Measurements from ENCODE around the gene OPHN1. TPM values are rescaled to one million over a fixed set of nuclear protein-coding genes. Genes with fewer than 3 reads are reported as not detected.

OPHN1 gene
- total RNA-seq, 1 experiment from 2014 or later, result 4.4 TPM

DNA sequence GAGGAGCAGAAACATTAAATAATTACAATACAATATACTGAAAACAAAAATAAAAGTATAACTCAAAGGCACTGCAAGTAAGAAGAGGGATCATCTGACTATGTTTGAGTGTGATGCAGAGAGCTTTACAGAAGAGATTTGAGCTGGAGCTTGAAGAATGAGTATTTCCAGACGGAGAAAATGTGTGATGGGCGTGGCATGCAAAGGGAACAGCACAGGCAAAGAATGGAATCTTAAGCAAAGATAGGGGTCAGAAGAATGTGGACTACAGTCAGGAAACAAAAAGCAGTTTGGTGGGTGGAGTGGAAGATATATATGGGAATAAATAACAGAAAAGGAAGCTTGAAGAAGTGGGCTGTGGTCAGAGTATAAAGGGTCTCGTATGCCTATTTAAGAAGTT is 45.5 kb downstream of the OPHN1 start:
- POLR2A ChIA-PET, result no interaction called here
- no peaks in the 10 kb centered on the region for H3K9me3 Mint-ChIP-seq

DNA sequence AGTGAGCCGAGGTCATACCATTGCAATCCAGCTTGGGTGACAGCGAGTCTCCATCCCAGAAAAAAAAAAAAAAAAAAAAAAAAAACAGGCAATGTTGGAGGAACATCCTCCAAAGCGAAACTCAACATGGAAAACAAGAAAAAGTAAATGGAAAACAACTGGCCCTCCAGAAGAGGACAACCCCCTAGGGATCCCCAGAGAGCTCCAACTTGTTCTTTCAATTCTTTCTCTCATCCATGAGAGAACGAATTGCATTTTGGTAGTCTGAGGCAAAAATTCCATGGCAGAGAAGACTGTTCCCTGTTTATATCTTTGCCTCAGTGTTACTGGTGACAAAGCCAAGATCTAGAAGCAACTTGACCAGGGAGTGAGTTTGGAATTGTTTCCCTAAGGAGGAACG is 49.8 kb downstream of the OPHN1 start:
- Mint-ChIP-seq H3K36me3 (no peaks in the 10 kb centered on the region), H3K4me1 (no peaks in the 10 kb centered on the region), H3K27ac (no peak overlapping the region), H3K27me3 (ENCODE audit: low read depth) (no peaks in the 10 kb centered on the region), H3K4me3 (no peak overlapping the region), H3K9me3 (peaks cover 5% of the 10 kb centered on the region; the same call in 1 of the 2 replicates)
- CTCF ChIA-PET, result no interaction called here
- ATAC-seq (no peak), DNase-seq (ENCODE audit: low spot score) (no peak)
- POLR2A ChIA-PET, result no interaction called here
- no peak for TF ChIP-seq GABPB1 (CRISPR knock-in tag; IDR thresholded peaks at IDR 0.05)
- TF ChIP-seq NFE2L1 (CRISPR knock-in tag; IDR thresholded peaks at IDR 0.05), result no peak
- TF ChIP-seq, protein P1, sequence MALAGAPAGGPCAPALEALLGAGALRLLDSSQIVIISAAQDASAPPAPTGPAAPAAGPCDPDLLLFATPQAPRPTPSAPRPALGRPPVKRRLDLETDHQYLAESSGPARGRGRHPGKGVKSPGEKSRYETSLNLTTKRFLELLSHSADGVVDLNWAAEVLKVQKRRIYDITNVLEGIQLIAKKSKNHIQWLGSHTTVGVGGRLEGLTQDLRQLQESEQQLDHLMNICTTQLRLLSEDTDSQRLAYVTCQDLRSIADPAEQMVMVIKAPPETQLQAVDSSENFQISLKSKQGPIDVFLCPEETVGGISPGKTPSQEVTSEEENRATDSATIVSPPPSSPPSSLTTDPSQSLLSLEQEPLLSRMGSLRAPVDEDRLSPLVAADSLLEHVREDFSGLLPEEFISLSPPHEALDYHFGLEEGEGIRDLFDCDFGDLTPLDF (CRISPR knock-in tag; IDR thresholded peaks at IDR 0.05), result no peak
- no peak for TF ChIP-seq FOXP1 (CRISPR knock-in tag; IDR thresholded peaks at IDR 0.05; ENCODE audit: borderline replicate concordance)
- no peak for TF ChIP-seq ZBTB21 (CRISPR knock-in tag; IDR thresholded peaks at IDR 0.05; ENCODE audit: borderline replicate concordance)
- TF ChIP-seq, protein P2, sequence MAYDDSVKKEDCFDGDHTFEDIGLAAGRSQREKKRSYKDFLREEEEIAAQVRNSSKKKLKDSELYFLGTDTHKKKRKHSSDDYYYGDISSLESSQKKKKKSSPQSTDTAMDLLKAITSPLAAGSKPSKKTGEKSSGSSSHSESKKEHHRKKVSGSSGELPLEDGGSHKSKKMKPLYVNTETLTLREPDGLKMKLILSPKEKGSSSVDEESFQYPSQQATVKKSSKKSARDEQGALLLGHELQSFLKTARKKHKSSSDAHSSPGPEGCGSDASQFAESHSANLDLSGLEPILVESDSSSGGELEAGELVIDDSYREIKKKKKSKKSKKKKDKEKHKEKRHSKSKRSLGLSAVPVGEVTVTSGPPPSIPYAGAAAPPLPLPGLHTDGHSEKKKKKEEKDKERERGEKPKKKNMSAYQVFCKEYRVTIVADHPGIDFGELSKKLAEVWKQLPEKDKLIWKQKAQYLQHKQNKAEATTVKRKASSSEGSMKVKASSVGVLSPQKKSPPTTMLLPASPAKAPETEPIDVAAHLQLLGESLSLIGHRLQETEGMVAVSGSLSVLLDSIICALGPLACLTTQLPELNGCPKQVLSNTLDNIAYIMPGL (CRISPR knock-in tag; IDR thresholded peaks at IDR 0.05), result no peak
- TF ChIP-seq, protein P3, sequence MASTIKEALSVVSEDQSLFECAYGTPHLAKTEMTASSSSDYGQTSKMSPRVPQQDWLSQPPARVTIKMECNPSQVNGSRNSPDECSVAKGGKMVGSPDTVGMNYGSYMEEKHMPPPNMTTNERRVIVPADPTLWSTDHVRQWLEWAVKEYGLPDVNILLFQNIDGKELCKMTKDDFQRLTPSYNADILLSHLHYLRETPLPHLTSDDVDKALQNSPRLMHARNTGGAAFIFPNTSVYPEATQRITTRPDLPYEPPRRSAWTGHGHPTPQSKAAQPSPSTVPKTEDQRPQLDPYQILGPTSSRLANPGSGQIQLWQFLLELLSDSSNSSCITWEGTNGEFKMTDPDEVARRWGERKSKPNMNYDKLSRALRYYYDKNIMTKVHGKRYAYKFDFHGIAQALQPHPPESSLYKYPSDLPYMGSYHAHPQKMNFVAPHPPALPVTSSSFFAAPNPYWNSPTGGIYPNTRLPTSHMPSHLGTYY (CRISPR knock-in tag; IDR thresholded peaks at IDR 0.05), result no peak
- no peak for TF ChIP-seq TCF7 (CRISPR knock-in tag; IDR thresholded peaks at IDR 0.05; ENCODE audit: low read depth)
- TF ChIP-seq, protein P4, sequence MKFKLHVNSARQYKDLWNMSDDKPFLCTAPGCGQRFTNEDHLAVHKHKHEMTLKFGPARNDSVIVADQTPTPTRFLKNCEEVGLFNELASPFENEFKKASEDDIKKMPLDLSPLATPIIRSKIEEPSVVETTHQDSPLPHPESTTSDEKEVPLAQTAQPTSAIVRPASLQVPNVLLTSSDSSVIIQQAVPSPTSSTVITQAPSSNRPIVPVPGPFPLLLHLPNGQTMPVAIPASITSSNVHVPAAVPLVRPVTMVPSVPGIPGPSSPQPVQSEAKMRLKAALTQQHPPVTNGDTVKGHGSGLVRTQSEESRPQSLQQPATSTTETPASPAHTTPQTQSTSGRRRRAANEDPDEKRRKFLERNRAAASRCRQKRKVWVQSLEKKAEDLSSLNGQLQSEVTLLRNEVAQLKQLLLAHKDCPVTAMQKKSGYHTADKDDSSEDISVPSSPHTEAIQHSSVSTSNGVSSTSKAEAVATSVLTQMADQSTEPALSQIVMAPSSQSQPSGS (CRISPR knock-in tag; IDR thresholded peaks at IDR 0.05; ENCODE audit: borderline replicate concordance, low read depth), result no peak
- TF ChIP-seq, protein P5, sequence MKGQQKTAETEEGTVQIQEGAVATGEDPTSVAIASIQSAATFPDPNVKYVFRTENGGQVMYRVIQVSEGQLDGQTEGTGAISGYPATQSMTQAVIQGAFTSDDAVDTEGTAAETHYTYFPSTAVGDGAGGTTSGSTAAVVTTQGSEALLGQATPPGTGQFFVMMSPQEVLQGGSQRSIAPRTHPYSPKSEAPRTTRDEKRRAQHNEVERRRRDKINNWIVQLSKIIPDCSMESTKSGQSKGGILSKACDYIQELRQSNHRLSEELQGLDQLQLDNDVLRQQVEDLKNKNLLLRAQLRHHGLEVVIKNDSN (CRISPR knock-in tag; IDR thresholded peaks at IDR 0.05), result no peak
- no peak for TF ChIP-seq ZNF263 (CRISPR knock-in tag; IDR thresholded peaks at IDR 0.05; ENCODE audit: low read depth)
- TF ChIP-seq JUN (CRISPR knock-in tag; IDR thresholded peaks at IDR 0.05), result no peak
- TF ChIP-seq GRHL2 (CRISPR knock-in tag; IDR thresholded peaks at IDR 0.05; ENCODE audit: insufficient replicate concordance, severe bottlenecking), result no peak
- TF ChIP-seq, protein P6, sequence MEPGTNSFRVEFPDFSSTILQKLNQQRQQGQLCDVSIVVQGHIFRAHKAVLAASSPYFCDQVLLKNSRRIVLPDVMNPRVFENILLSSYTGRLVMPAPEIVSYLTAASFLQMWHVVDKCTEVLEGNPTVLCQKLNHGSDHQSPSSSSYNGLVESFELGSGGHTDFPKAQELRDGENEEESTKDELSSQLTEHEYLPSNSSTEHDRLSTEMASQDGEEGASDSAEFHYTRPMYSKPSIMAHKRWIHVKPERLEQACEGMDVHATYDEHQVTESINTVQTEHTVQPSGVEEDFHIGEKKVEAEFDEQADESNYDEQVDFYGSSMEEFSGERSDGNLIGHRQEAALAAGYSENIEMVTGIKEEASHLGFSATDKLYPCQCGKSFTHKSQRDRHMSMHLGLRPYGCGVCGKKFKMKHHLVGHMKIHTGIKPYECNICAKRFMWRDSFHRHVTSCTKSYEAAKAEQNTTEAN (CRISPR knock-in tag; IDR thresholded peaks at IDR 0.05), result no peak

More for the DNA sequence above, 45.5 kb downstream of the OPHN1 start:
- no peaks in the 10 kb centered on the region for H3K36me3 Mint-ChIP-seq
- TF ChIP-seq MYBL2 (CRISPR knock-in tag; IDR thresholded peaks at IDR 0.05) (no peak), SP1 (CRISPR knock-in tag; conservative IDR thresholded peaks at IDR 0.05) (no peak), OVOL2 (CRISPR knock-in tag; IDR thresholded peaks at IDR 0.05; ENCODE audit: borderline replicate concordance) (no peak)
- TF ChIP-seq, protein P7, sequence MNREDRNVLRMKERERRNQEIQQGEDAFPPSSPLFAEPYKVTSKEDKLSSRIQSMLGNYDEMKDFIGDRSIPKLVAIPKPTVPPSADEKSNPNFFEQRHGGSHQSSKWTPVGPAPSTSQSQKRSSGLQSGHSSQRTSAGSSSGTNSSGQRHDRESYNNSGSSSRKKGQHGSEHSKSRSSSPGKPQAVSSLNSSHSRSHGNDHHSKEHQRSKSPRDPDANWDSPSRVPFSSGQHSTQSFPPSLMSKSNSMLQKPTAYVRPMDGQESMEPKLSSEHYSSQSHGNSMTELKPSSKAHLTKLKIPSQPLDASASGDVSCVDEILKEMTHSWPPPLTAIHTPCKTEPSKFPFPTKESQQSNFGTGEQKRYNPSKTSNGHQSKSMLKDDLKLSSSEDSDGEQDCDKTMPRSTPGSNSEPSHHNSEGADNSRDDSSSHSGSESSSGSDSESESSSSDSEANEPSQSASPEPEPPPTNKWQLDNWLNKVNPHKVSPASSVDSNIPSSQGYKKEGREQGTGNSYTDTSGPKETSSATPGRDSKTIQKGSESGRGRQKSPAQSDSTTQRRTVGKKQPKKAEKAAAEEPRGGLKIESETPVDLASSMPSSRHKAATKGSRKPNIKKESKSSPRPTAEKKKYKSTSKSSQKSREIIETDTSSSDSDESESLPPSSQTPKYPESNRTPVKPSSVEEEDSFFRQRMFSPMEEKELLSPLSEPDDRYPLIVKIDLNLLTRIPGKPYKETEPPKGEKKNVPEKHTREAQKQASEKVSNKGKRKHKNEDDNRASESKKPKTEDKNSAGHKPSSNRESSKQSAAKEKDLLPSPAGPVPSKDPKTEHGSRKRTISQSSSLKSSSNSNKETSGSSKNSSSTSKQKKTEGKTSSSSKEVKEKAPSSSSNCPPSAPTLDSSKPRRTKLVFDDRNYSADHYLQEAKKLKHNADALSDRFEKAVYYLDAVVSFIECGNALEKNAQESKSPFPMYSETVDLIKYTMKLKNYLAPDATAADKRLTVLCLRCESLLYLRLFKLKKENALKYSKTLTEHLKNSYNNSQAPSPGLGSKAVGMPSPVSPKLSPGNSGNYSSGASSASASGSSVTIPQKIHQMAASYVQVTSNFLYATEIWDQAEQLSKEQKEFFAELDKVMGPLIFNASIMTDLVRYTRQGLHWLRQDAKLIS (CRISPR knock-in tag; IDR thresholded peaks at IDR 0.05; ENCODE audit: borderline replicate concordance), result no peak
- TF ChIP-seq, protein P8, sequence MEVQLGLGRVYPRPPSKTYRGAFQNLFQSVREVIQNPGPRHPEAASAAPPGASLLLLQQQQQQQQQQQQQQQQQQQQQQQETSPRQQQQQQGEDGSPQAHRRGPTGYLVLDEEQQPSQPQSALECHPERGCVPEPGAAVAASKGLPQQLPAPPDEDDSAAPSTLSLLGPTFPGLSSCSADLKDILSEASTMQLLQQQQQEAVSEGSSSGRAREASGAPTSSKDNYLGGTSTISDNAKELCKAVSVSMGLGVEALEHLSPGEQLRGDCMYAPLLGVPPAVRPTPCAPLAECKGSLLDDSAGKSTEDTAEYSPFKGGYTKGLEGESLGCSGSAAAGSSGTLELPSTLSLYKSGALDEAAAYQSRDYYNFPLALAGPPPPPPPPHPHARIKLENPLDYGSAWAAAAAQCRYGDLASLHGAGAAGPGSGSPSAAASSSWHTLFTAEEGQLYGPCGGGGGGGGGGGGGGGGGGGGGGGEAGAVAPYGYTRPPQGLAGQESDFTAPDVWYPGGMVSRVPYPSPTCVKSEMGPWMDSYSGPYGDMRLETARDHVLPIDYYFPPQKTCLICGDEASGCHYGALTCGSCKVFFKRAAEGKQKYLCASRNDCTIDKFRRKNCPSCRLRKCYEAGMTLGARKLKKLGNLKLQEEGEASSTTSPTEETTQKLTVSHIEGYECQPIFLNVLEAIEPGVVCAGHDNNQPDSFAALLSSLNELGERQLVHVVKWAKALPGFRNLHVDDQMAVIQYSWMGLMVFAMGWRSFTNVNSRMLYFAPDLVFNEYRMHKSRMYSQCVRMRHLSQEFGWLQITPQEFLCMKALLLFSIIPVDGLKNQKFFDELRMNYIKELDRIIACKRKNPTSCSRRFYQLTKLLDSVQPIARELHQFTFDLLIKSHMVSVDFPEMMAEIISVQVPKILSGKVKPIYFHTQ (CRISPR knock-in tag; IDR thresholded peaks at IDR 0.05), result no peak
- H3K27ac Mint-ChIP-seq, result no peak overlapping the region
- ATAC-seq (no peak), DNase-seq (ENCODE audit: low spot score) (no peak)
- H3K4me3 Mint-ChIP-seq, result no peak overlapping the region
- no peaks in the 10 kb centered on the region for H3K27me3 Mint-ChIP-seq (ENCODE audit: low read depth)
- CTCF ChIA-PET, result no interaction called here
- no peaks in the 10 kb centered on the region for H3K4me1 Mint-ChIP-seq
